NCI-H2107 treated with DMSO at 0.1 percent for 48 hours (cell line): ENCODE results near the gene ZGPAT.
"Not testable (repeated sequence)": the region's sequence is repeated elsewhere in the genome, so short reads cannot be mapped to it uniquely, and the experiment has no call there.

Experiments used
- DNase-seq: peaks from one replicate; lab custom pipeline; 2025; ENCODE audit not compliant: unreplicated experiment; lab: John Stamatoyannopoulos, UW

The ZGPAT gene

DNA sequence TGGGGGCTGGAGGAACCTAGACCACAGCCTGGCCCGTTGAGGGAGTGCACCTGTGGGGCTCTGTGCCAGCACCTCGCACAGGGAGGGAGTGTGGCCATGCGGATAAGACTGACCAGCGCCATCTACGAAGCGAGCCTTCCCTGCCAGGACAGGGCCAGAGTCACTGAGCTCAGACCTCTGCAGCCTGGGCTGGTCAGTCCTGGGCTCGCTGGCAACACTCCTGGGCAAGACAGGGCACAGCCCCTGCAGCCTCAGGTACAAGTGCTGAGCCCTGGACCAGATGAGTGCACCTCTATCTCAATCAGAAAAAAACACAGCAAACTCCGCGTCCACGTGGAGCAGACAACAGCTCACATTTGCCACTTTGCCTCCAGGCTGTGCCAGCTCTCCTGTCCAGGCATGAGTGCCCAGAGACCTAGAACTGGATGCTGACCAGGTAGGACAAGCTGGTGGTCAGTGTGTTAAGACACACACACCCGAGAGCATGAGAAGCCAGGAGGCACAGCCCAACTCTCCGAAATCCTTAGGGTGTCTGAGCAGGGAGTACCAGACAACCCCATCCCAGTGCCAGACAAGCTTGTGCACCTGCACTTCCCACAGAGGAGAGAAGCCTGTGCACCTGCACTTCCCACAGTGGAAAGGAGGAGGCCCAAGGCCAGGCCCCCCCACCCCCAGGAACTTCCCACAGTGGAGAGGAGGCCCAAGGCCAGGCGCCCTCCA, 4.9 kb upstream of the ZGPAT start:
- no peak for DNase-seq

DNA sequence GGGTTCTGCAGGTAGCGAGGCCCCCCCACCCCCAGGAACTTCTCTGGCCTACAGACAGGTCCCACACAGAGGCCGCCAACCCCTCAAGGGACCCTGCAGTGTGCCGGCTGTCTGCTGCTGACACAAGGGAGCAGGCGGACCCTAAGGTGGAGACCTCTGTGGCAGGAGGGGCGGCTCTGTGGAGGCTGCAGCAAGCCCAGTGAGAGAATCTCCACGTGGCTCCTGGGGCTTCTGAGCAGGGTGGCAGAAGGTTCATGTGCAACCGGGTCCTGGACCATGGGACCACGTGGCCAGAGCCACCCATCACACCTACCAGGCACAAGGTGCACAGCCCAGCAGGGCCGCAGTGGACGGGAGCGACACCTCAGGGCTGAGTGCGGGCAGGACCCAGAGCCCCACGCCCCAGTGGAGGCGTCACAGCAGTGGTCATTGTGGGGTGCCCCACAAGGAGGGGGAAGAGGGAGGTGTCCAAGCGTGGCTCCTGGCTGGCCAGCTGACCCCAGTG, 4.3 kb upstream of the ZGPAT start:
- DNase-seq: no peak

DNA sequence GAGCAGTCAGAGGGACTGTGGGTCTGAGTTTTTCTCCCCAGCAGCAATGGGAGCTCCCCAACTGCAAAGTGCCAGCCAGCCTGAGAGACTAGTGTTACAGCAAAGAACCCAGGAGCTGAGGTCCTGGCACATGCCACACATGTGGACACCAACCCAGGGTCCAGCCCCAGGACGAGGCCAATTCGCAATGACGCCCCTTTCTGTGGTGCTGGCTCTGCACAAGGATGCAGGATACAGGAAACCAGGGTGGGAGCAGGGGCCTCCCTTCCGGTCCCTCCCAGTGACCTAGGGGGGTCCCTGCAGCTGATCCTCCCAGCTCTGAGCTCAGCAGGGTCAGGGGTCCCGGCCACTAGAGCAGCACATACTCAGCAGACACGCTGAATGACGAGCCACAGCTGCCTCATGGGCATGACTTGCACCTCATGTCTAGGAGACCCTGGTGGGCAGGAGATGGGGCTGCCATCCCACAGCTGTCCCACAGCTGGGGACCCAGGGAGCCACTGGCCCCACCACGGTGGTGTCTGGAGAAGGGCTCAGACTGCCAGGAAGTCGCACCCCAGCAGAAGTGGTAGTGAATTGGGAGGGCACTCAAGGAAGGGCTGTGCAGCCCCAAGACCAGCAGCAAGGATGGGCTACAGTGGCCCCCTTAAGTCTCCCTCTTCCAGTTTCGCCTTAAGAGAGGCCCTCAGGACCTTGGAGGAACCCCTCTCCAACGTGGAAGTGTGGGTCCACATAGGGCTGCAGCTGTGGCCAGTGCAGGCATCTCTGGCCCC, 3.7 kb upstream of the ZGPAT start:
- no peak for DNase-seq

DNA sequence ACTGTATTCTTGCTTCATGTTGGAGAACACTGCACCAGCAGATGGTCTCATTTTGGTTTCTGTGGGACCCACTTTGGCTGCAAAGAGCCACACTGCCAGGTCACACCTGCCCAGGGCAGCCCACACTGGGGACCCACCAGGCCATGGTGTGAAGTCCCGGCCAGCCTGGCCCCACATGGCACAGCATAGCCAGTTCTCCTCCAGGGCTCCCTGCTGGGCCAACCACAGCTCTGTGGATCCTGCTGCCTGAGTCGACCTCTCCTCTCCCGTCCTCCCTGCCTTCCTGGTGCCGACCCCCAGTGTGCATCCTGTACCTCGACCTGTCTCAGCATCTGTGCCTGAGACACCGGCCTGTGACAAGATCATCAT, 3.1 kb upstream of the ZGPAT start:
- DNase-seq: no peak

DNA sequence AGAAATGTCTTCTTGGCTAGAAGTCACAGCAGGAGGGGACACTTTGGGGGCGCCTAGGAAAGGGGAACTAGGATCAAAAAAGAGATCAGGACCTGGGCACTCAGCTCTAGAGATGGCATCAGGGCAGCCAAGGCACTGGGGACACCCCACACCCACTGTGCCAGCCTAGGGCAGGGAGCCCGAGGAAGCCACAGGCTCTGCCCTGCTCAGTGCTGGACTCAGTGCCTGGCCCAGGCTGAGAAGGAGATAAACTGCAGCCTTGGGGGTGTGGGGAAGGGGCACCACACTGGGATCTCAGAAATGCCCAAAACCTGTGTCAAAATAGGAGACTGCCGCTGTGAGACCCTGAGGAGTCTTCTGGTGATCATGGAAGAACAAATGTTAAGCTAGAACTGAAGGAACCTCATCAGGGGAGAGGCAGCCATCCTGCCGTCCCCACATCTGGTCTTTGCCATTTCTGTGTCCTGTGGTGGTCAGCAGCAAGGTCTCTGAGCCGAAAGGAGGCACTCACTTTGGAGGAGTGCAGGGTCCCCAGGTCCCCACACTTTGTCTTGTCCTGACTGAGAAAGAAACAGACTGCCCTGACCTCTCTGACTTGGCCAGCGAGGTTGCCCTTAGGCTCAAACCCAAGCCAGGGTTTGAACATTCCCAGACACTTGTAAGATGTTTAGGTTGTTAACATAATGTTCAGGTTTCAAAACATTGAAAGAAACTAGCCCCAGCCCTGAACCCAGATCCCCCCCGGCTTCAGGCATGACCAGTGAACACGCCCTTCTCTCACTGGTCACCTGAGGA, 2.4 kb upstream of the ZGPAT start:
- DNase-seq: no peak

DNA sequence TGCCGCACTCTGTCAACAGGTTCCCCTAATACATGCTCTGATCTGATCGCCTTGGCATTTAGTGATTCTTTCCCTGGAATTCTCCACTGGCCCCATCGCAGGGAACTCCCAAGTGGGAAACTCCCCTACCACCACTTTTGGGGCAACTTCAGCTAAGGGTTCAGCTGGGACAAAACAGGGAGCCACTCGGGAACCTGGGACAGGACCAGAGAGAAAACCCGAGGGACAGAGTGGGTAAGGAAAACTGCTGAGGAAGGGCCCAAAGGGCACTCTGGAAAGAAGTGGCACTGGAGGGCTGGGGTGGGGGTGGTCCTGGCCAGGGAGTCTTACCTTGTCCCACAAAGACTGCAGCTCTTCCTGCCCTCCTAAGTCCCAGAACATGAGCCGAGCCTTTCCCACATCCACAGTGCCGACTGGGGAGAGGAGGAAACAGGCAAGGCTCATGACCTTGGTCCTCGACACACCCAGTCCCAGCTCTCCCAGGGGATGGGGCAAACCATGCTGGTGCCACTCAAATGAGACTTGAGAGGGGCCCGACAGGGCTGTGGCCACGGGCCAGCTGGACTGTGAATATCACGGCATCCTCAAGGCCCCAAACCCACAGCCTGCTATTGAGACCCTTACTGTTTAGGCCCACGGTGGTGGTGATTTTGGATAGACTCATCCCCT, 1.7 kb upstream of the ZGPAT start:
- no peak for DNase-seq

DNA sequence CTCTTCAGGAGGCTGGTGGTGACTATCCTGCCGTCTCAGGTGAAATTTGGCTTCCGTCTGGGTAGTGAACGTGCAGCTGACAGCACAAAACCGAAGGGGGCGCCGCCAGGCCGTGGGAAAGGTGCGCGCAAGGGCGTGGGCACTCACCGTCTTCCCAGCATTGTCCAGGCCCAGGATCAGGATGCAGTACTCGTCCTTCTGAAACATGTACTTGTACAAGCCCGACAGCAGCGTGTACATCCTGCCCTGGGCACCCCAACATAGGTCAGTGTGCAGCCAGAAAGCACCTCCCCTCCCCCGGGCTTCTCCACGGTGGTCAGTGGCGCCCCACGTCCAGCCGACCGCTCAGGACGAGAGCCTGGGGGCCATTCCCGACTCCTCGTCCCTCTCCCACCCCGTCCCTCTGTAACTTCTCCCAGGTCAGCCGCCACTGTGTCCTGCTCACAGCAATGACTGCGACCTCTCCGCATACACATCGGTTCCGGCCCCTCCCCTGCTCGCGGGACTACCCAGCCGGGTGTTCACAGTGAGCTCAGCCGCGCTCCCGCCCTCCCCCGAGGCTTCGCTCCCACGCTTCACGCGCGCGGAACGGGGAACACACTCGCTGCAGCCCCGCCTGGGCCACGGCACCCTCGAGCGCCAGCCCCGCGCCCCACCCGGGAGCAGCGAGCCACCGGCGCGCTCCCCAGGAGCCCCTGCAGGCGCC, 834 bp upstream of the ZGPAT start:
- DNase-seq: peak; percentile 56

DNA sequence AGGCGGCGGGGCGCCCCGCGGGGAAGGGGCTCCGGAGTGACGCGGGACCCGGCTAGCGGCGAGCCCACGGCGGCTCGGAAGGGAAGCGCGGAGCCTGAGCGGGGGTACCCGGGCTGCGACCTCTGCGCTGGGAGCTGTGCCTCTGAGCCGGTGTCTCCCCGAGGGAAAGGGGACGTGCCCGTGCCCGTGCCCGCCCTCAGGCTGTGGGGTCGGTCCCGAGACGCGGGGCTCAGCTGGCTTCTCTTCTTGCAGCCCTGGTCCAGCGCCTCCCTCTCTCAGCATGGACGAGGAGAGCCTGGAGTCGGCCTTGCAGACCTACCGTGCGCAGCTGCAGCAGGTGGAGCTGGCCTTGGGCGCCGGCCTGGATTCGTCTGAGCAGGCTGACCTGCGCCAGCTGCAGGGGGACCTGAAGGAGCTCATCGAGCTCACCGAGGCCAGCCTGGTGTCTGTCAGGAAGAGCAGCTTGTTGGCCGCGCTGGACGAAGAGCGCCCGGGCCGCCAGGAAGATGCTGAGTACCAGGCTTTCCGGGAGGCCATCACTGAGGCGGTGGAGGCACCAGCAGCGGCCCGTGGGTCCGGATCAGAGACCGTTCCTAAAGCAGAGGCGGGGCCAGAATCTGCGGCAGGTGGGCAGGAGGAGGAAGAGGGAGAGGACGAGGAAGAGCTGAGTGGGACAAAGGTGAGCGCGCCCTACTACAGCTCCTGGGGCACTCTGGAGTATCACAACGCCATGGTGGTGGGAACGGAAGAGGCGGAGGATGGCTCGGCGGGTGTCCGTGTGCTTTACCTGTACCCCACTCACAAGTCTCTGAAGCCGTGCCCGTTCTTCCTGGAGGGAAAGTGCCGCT, 686 bp downstream of the ZGPAT start:
- DNase-seq: no peak

DNA sequence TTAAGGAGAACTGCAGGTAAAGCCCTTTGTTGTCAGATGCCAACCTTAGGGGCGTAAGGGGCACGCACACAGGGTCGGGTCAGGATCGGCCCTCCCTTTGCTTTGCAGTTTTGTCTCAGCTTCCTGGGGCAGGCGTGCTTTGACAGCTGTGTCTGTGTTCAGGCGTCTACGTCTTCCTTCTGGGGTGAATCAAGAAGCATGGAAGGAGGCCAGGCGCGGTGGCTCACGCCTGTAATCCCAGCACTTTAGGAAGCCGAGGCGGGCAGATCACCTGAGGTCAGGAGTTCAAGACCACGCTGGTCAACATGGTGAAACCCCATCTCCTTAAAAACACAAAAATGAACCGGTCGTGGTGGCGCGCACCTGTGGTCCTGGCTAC, 1.3 kb downstream of the ZGPAT start:
- no peak for DNase-seq

DNA sequence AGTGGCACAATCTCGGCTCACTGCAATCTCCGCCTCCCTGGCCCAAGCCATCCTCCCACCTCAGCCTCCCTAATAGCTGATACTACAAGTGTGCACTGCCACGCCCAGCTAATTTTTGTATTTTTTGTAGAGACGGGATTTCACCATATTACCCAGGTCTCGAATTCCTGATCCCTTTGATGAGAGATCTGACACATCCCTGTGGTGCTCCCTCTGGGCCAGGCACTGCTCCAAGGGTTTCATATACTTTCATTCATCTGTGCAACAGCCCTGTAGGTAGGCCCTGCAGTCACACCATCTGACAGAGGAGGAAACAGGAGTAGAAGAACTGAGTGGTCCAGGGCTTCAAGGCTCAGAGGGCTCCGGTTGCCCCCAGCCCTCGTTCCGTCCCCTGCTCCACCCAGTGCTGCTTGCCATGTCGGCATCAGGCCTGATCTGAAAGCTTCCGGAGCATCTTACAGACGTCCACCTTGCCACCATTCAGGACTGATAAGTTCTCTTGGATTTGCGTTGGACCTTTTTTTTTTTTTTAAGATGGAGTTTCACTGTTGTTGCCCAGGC, 3.3 kb downstream of the ZGPAT start:
- DNase-seq: no peak

DNA sequence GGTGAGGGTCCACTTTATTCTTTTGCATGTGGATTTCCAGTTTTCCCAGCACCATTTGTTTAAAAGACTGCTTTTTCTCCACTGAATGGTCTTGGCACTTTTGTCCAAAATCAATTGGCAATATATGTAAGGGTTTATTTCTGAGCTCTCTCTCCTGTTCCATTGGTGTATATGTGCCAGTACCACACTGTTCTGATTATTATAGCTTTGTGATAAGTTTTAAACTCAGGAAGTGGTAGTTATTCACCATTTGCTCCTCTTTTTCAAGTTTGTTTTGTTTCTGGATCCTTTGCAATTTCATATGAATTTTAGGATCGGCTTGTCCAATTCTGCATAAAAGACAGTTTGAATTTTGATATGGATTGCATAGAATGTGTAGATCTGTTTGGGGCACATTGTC, 4.4 kb downstream of the ZGPAT start:
- no peak for DNase-seq

DNA sequence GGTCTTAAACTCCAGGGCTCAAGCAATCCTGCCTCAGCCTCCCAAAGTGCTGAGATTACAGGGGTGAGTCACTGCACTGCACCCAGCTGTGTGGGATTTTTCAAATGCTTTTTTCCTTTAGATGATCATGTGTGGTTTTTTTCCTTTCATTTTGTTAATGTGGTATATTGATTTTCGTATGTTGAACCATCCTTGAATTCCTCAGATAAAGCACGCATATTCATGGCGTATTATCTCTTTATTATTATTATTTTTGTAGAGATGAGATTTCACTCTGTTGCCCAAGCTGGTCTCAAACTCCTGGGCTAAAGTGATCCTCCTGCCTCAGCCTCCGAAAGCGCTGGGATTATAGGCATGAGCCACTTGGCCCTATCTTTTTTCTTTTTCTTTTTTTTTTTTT, 7.0 kb downstream of the ZGPAT start:
- DNase-seq: no peak

DNA sequence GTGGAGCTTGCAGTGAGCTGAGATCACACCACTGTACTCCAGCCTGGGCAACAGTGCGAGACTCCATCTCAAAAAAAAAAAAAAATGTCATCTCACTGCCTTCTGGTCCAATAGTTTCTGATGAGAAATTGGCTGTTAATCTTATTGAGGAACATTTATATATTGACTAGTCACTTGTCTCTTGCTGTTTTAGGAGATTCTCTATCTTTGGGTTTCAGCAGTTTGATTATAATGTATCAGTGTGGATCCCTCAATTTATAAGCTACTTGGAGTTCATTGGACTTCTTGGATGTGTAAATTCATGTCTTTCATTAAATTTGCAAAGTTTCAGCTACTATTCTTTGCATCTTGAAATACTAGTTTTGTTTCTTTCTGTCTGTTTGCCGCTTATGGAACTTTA, 11.2 kb downstream of the ZGPAT start:
- no peak for DNase-seq

DNA sequence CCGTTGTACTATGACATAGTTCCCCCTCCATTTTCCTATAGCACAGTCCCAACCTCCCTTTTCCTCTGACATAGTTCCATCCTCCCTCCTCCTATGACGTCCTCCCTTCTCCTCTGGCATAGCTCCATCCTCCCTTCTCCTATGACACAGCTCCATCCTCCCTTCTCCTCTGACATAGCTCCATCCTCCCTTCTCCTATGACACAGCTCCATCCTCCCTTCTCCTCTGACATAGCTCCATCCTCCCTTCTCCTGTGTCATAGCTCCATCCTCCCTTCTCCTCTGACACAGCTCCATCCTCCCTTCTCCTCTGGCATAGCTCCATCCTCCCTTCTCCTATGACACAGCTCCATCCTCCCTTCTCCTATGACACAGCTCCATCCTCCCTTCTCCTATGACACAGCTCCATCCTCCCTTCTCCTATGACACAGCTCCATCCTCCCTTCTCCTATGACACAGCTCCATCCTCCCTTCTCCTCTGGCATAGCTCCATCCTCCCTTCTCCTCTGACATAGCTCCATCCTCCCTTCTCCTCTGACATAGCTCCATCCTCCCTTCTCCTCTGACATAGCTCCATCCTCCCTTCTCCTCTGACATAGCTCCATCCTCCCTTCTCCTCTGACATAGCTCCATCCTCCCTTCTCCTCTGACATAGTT, 15.3 kb downstream of the ZGPAT start:
- not testable (repeated sequence) for DNase-seq

DNA sequence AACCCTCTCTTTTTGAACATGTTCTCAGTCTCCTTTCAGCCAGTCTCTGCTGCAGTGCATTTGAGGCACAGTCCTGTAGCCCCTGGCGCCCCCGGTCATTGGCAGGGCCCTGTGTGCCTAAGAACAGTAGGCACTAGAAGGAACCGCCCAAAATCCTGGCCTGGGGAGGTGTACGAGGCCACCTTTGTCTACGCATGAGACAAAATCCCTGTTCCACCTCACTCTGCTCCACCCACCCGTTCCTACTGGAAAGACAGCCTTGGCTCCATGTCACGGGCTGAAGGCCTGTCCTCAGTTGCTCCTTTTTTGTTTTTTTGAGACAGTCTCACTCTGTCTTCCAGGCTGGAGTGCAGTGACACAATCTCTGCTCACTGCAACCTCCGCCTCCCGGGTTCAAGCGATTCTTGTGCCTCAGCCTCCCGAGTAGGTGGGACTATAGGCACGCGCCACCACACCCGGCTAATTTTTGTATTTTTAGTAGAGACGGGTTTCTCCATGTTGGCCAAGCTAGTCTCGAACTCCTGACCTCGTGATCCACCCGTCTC, 22.4 kb downstream of the ZGPAT start:
- DNase-seq: not testable (repeated sequence)

DNA sequence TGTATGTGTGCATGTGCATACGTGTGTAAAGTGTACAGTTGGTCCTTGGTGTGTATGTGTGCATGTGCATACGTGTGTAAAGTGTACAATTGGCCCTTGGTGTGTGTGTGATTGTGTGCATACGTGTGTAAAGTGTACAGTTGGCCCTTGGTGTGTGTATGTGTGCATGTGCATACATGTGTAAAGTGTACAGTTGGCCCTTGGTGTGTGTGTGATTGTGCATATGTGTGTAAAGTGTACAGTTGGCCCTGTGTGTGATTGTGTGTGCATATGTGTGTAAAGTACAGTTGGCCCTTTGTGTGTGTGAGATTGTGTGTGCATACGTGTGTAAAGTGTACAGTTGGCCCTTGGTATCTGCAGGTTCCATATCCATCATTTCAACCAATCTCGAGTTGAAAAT, 23.6 kb downstream of the ZGPAT start:
- DNase-seq: no peak

DNA sequence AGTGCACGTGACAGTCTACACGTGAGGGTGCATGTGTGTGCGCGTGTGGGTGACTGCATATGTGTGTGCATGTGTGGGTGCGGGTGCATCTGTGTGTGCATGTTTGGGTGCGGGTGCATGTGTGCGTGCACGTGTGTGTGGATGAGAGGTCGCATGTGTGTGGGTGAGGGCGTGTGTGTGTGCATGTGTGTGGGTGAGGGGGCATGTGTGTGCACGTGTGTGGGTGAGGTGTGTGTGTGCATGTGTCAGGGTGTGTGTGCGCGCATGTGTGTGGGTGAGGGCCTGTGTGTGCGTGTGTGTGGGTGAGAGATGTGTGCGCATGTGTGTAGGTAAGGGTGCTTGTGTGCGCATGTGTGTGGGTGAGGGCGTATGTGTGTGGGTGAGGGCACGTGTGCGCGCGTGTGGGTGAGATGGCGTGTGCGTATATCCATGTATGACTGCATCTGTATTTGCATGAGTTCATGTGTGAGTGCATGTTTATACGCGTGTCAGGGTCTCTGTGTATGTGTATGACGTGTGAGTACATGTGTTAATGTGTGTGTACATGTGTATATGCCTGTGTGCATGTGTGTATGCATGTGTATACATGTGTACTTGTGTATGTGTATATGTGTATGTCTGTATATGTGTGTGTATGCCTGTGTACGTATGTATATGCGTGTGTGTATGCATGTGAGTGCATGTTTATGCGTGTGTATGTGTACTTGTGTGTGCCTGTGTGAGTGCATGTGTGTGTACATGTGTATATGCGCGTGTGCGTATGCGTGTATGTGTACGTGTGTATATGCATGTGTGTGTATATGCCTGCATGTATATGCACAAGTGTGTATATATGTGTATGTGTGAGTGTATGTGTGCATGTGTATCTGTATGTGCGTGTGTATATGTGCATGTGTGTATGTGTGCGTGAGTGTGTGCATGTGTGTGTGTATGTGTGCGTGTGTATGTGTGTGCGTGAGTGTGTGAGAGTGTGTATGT, 24.6 kb downstream of the ZGPAT start:
- no peak for DNase-seq
